Activated CD8-positive, alpha-beta memory T cell treated with anti-CD3 and anti-CD28 coated beads for 1 hour (primary cell): ENCODE results near the gene MED7.
"Not testable (repeated sequence)": the region's sequence is repeated elsewhere in the genome, so short reads cannot be mapped to it uniquely, and the experiment has no call there.

Experiments used
- DNase-seq, 2 donors: peaks; one replicate each; pipeline ENCODE4 v3.0.0-alpha.2; 2020; ENCODE audit warnings: low read depth in 1 of 2; ENCODE audit errors: extremely low read depth in 1 of 2

MED7 gene

GRCh38 chr5:157142317-157143126, at the start of gene MED7:
Gene MED7, minus strand, starts transcription at chr5:157142865. Its CDS starts 3,434 bp downstream, at chr5:157139431.
- peak; percentile 71 to 85 for DNase-seq

GRCh38 chr5:157189223-157189622, 46.6 kb upstream of the MED7 start:
- no peak for DNase-seq

GRCh38 chr5:157188270-157188669, 45.6 kb upstream of the MED7 start:
- DNase-seq: no peak

GRCh38 chr5:157187046-157187754, 44.5 kb upstream of the MED7 start:
- no peak for DNase-seq

GRCh38 chr5:157186309-157187045, 43.8 kb upstream of the MED7 start:
- no peak for DNase-seq

- not testable (repeated sequence) for DNase-seq
These were observed 42.5 kb upstream of the MED7 start for GRCh38 chr5:157185122-157185521.

GRCh38 chr5:157184117-157184670, 41.5 kb upstream of the MED7 start:
- DNase-seq: no peak

GRCh38 chr5:157182143-157182757, 39.6 kb upstream of the MED7 start:
- no peak for DNase-seq

GRCh38 chr5:157180374-157181264, 38.0 kb upstream of the MED7 start, which contains the start of gene ITK:
Gene ITK, plus strand, starts transcription at chr5:157180840. Its CDS starts 138 bp downstream, at chr5:157180978.
- DNase-seq: no peak

GRCh38 chr5:157178966-157179365, 36.3 kb upstream of the MED7 start:
- no peak for DNase-seq

- no peak for DNase-seq
These were observed 35.3 kb upstream of the MED7 start for GRCh38 chr5:157177953-157178352.

- no peak for DNase-seq
These were observed 32.5 kb upstream of the MED7 start for GRCh38 chr5:157175071-157175612.

GRCh38 chr5:157172403-157172802, 29.7 kb upstream of the MED7 start:
- peak; percentile 48 to 53 for DNase-seq

GRCh38 chr5:157168286-157168685, 25.6 kb upstream of the MED7 start:
- DNase-seq: no peak

GRCh38 chr5:157167214-157167621, 24.6 kb upstream of the MED7 start:
- no peak for DNase-seq

GRCh38 chr5:157166214-157167213, 23.8 kb upstream of the MED7 start, which contains the start of gene GARIN3:
Gene GARIN3, minus strand, starts transcription at chr5:157166264. Its CDS starts 96 bp downstream, at chr5:157166168.
- no peak for DNase-seq

- DNase-seq: no peak
These were observed 23.0 kb upstream of the MED7 start for GRCh38 chr5:157165668-157166067.

- DNase-seq: no peak
These were observed 22.6 kb upstream of the MED7 start for GRCh38 chr5:157165261-157165660.
